HepG2 (cell line): ENCODE results near the gene TEX29. TPM values are rescaled to one million over a fixed set of nuclear protein-coding genes. Genes with fewer than 3 reads are reported as not detected.

Experiments used
- ATAC-seq: fragments of 200-7000 bp; cut with Tn5 transposase; 3 replicates; pipeline ENCODE4 v1.9.1; 2020; ENCODE audit warnings: mild to moderate bottlenecking, moderate library complexity
- BruUV-seq: library from RNA; stranded (reverse); fragments of 400-500 nt; replicated peaks from 2 replicates; lab custom pipeline; 2021; lab: Mats Ljungman, UMichigan
- CTCF ChIA-PET: fragments of 300-600 bp; formaldehyde crosslinking; extraction: SDS; loops from one replicate; lab custom pipeline; 2021; ENCODE audit warnings: low total read pairs, inconsistent platforms, low intra/inter-chr PET ratio; lab: Yijun Ruan, JAX
- POLR2A ChIA-PET: fragments of 350-600 bp; sonication (Branson Sonifier 250); formaldehyde crosslinking; loops from one replicate; lab custom pipeline; 2020; ENCODE audit warnings: antibody characterized with exemption, inconsistent platforms; lab: Yijun Ruan, JAX
- DNase-seq: peaks from one replicate; pipeline ENCODE4 v3.0.0-alpha.2; 2015; ENCODE audit warnings: low spot score
- FAIRE-seq: peaks from 3 replicates; lab custom pipeline; 2011; peaks lifted over from hg19 to GRCh38; lab: Jason Lieb, UNC
- H2AFZ ChIP-seq: one replicate; pipeline ENCODE4 v1.6.1; 2011; ENCODE audit warnings: low read length, inconsistent platforms
- H3K27ac ChIP-seq: fragments of 300-600 bp; 3 replicates; pipeline ENCODE4 v1.8.0; 2011; ENCODE audit warnings: mixed run types, mild to moderate bottlenecking, mixed read lengths, low read length, inconsistent platforms; ENCODE audit not compliant: insufficient read depth; ENCODE audit errors: extremely low read length
- H3K27me3 ChIP-seq, 2 experiments: fragments of 200-600 bp in 1 of 2; 2 replicates in 1 of 2; 3 replicates in 1 of 2; pipeline versions ENCODE4 v1.6.0 to v1.8.0; 2011; ENCODE audit warnings: low read length in 2 of 2, mild to moderate bottlenecking in 2 of 2, moderate library complexity in 2 of 2, inconsistent platforms in 1 of 2; ENCODE audit not compliant: insufficient read depth in 2 of 2, control insufficient read depth in 1 of 2
- H3K36me3 ChIP-seq, 2 experiments: fragments of 200-600 bp in 1 of 2; replicated peaks in 1 of 2; 2 replicates in 1 of 2; 3 replicates in 1 of 2; pipeline versions ENCODE4 v1.5.1 to v1.8.0; 2011; ENCODE audit warnings: low read length in 2 of 2, inconsistent platforms in 1 of 2; ENCODE audit not compliant: insufficient read depth in 2 of 2, control insufficient read depth in 1 of 2
- H3K4me1 ChIP-seq: 2 replicates; pipeline ENCODE4 v1.5.1; 2012; ENCODE audit warnings: low read length, inconsistent platforms; ENCODE audit not compliant: insufficient read depth
- H3K4me2 ChIP-seq: 2 replicates; pipeline ENCODE4 v1.6.0; 2011; ENCODE audit warnings: low read depth, low read length, inconsistent platforms
- H3K4me3 ChIP-seq, 3 experiments: fragments of 200-600 bp in 1 of 3; sonication (generic), shearing (Covaris generic) in 1 of 3; replicated peaks in 1 of 3; 2 replicates each; pipeline ENCODE4 v1.5.1; 2011 to 2016; ENCODE audit warnings: low read length in 3 of 3, inconsistent platforms in 2 of 3, low read depth in 2 of 3, mild to moderate bottlenecking in 2 of 3, control low read depth in 1 of 3, mixed read lengths in 1 of 3; ENCODE audit not compliant: insufficient read depth in 1 of 3
- H3K79me2 ChIP-seq: one replicate; pipeline ENCODE4 v1.6.1; 2011; ENCODE audit warnings: low read length, inconsistent platforms; ENCODE audit not compliant: insufficient read depth
- H3K9ac ChIP-seq: 2 replicates; pipeline ENCODE4 v1.6.0; 2011; ENCODE audit warnings: mild to moderate bottlenecking, low read depth, low read length, inconsistent platforms; ENCODE audit not compliant: insufficient read depth
- H3K9me3 ChIP-seq: 2 replicates; pipeline ENCODE4 v1.5.1; 2012; ENCODE audit warnings: mild to moderate bottlenecking, low read length
- H4K20me1 ChIP-seq: 2 replicates; pipeline ENCODE4 v1.6.0; 2011; ENCODE audit warnings: inconsistent platforms, mild to moderate bottlenecking, low read length, moderate library complexity; ENCODE audit not compliant: insufficient read depth
- HNRNPK ChIP-seq: fragments of 200-400 bp; formaldehyde crosslinking; IDR thresholded peaks from 2 replicates; pipeline ENCODE4 v1.6.1; 2018; ENCODE audit warnings: low read length, low read depth, moderate library complexity, mild to moderate bottlenecking; ENCODE audit not compliant: poor library complexity, severe bottlenecking
- MAF1 ChIP-seq: sonication (generic); formaldehyde crosslinking; IDR thresholded peaks from 2 replicates; pipeline ENCODE4 v1.5.0; 2020; ENCODE audit warnings: missing genetic modification reagents, borderline replicate concordance
- MYPOP ChIP-seq: sonication (generic); formaldehyde crosslinking; IDR thresholded peaks from 2 replicates; pipeline ENCODE4 v1.8.1; 2023; ENCODE audit warnings: mild to moderate bottlenecking, moderate library complexity, missing genetic modification reagents
- ZNF512B ChIP-seq: sonication (generic); formaldehyde crosslinking; IDR thresholded peaks from 2 replicates; pipeline ENCODE4 v1.5.1; 2020; ENCODE audit warnings: missing genetic modification reagents, mild to moderate bottlenecking, borderline replicate concordance
- ZNF841 ChIP-seq: sonication (generic); formaldehyde crosslinking; IDR thresholded peaks from 2 replicates; pipeline ENCODE4 v1.8.1; 2023; ENCODE audit warnings: missing genetic modification reagents, borderline replicate concordance
- WGBS: methylation state at CpG from one replicate; pipeline ENCODE4 v1.1.6; 2017; ENCODE audit warnings: low lambda C conversion rate; 5-methylcytosine and 5-hydroxymethylcytosine counted together
- in situ Hi-C: cut with HindIII; loops from 2 replicates; pipeline ENCODE4 v1.10.0; 2017; ENCODE audit warnings: low pct_unique_long_range_greater_than_20kb; ENCODE audit not compliant: extremely low pct_ligation_motif_present
- intact Hi-C: fragments of 100-400 bp; cut with micrococcal nuclease; formaldehyde crosslinking; loops from one replicate; pipeline ENCODE4 v1.10.0; 2022; ENCODE audit not compliant: unreplicated experiment
- polyA plus RNA-seq, 8 experiments: library from polyadenylated mRNA; depleted of rRNA in 3 of 8; stranded (reverse) in 7 of 8; unstranded in 1 of 8; fragments of >200 nt; fragmentation: Illumina TruSeq in 4 of 8; extraction: Trizol in 4 of 8; gene quantifications; 2 replicates each; pipeline versions ENCODE4 v1.2.1 to v1.2.3, GENCODE V29; 2011 to 2016; ENCODE audit warnings: low read depth in 4 of 8, missing spikeins in 1 of 8, mixed read lengths in 1 of 8; ENCODE audit not compliant: insufficient read depth in 1 of 8
- total RNA-seq, 5 experiments: library from RNA; depleted of rRNA; stranded (reverse); fragments of >200 nt; fragmentation: Illumina TruSeq; extraction: Trizol; gene quantifications; 2 replicates each; pipeline ENCODE4 v1.2.3, GENCODE V29; 2016; ENCODE audit warnings: low read depth in 1 of 5
- TF ChIP-seq, protein P1 (sequence below): sonication (generic); formaldehyde crosslinking; IDR thresholded peaks from 2 replicates; pipeline ENCODE4 v1.4.0; 2020; ENCODE audit warnings: mild to moderate bottlenecking, missing genetic modification reagents
- TF ChIP-seq, protein P2 (sequence below): sonication (generic); formaldehyde crosslinking; IDR thresholded peaks from 2 replicates; pipeline ENCODE4 v1.8.0; 2022; ENCODE audit warnings: missing genetic modification reagents, mild to moderate bottlenecking, moderate library complexity, borderline replicate concordance

The TEX29 gene
- total and polyA plus RNA-seq, 2 of the 13 experiments (the other 11 are each of a cell fraction or from before 2014, with no cell fraction given) = 0.12 to 0.22 TPM

DNA sequence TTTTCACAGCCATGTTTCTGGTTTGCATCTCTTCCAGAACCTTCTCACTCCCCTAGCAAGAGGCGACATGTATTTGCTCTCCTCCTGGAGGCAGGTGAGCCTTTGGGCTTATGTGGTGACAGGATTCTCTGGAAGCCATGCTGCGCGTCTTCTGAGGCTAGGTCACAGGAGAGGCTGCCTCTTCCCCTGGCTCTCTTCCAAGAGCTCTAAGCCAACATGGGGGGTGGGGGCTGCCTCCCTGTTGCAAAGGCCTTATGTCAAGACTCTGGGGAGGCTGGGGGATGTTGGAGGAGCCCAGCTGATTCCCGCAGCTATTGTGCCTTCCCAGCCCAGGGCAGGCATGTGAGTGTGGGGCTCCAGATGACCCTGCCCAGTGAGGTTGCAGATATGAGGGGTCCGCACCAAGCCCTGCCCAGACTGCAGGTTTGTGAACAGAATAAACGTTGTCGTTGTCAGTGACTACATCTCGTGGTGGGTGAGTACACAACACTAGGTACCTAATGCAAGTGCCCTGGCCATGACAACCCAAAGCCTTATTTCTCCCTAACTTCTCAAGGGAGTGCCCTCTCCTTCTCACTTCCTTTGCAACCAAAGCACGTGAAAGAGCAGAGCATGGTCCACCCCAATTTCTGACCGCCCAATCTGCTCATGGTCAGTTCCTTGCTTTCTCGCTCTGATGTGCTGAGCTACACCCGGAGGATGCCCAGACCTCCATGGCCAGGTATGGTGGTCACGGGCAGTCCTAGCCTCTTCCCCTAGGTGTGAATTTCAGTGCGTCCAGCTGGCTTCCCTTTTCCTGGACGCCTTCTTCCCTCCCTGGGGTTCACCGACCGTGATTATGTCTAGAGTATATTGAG lies 44.9 kb downstream of the TEX29 start (continued):
- no peak for TF ChIP-seq HNRNPK
- TF ChIP-seq, protein P1, sequence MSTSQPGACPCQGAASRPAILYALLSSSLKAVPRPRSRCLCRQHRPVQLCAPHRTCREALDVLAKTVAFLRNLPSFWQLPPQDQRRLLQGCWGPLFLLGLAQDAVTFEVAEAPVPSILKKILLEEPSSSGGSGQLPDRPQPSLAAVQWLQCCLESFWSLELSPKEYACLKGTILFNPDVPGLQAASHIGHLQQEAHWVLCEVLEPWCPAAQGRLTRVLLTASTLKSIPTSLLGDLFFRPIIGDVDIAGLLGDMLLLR = no peak

GRCh38 chr13:111367340-111367739 lies 46.9 kb downstream of the TEX29 start:
- FAIRE-seq = no peak
- whole genome bisulfite sequencing = 0% methylated on average over 2 of the region's 2 CpGs
- POLR2A ChIA-PET = no interaction called here
- TF ChIP-seq ZNF841 = no peak
- TF ChIP-seq MYPOP (CRISPR knock-in tag) = no peak
- TF ChIP-seq MAF1 (CRISPR knock-in tag) = no peak
- TF ChIP-seq, protein P2, sequence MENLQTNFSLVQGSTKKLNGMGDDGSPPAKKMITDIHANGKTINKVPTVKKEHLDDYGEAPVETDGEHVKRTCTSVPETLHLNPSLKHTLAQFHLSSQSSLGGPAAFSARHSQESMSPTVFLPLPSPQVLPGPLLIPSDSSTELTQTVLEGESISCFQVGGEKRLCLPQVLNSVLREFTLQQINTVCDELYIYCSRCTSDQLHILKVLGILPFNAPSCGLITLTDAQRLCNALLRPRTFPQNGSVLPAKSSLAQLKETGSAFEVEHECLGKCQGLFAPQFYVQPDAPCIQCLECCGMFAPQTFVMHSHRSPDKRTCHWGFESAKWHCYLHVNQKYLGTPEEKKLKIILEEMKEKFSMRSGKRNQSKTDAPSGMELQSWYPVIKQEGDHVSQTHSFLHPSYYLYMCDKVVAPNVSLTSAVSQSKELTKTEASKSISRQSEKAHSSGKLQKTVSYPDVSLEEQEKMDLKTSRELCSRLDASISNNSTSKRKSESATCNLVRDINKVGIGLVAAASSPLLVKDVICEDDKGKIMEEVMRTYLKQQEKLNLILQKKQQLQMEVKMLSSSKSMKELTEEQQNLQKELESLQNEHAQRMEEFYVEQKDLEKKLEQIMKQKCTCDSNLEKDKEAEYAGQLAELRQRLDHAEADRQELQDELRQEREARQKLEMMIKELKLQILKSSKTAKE (CRISPR knock-in tag) = no peak
- no peak for TF ChIP-seq ZNF512B

More at GRCh38 chr13:111367340-111367739, 46.9 kb downstream of the TEX29 start:
- CTCF ChIA-PET = no interaction called here
- Histone ChIP-seq H3K4me2 (no peak overlapping the region), H4K20me1 (no peaks in the 10 kb centered on the region), H3K27ac (no peak overlapping the region), H3K4me3 (no peak overlapping the region), H3K79me2 (no peaks in the 10 kb centered on the region), H3K9ac (no peak overlapping the region), H3K36me3 (no peaks in the 10 kb centered on the region), H3K9me3 (no peaks in the 10 kb centered on the region), H2AFZ (no peak overlapping the region), H3K27me3 (peaks cover 4 to 64% of the 10 kb centered on the region in 2 experiments), H3K4me1 (no peaks in the 10 kb centered on the region)
- intact Hi-C loops = no loop called here
- ATAC-seq (no peak), DNase-seq (no peak)
- no TSS peak for BruUV-seq
- in situ Hi-C loops = no loop called here
